ENCODE results near the gene SLF2.

SLF2 gene

GRCh38 chr10:100962351-100963080, 49.8 kb downstream of the SLF2 start:
- no peak for DNase-seq (ENCODE audit: low read depth)
- no peak for TF ChIP-seq CTCF (IDR thresholded peaks at IDR 0.05; ENCODE audit: low read depth, low read length, missing control alignments)
- in situ Hi-C loops (cut with HindIII; ENCODE audit: low sequenced_read_pairs): no loop called here
- H3K4me3 ChIP-seq (ENCODE audit: low read depth, low read length): no peak overlapping the region

GRCh38 chr10:100963826-100964225, 51.1 kb downstream of the SLF2 start:
- TF ChIP-seq CTCF (IDR thresholded peaks at IDR 0.05; ENCODE audit: low read depth, low read length, missing control alignments): no peak
- in situ Hi-C loops (cut with HindIII; ENCODE audit: low sequenced_read_pairs): no loop called here

GRCh38 chr10:100965820-100966219, 53.1 kb downstream of the SLF2 start:
- H3K4me3 ChIP-seq (ENCODE audit: low read depth, low read length): no peak overlapping the region
- DNase-seq (ENCODE audit: low read depth): no peak
- no peak for TF ChIP-seq CTCF (IDR thresholded peaks at IDR 0.05; ENCODE audit: low read depth, low read length, missing control alignments)
- in situ Hi-C loops (cut with HindIII; ENCODE audit: low sequenced_read_pairs): no loop called here

More at GRCh38 chr10:100963826-100964225, 51.1 kb downstream of the SLF2 start:
- H3K4me3 ChIP-seq (ENCODE audit: low read depth, low read length): no peak overlapping the region
- no peak for DNase-seq (ENCODE audit: low read depth)

GRCh38 chr10:100966887-100967286, 54.1 kb downstream of the SLF2 start:
- DNase-seq (ENCODE audit: low read depth): no peak
- in situ Hi-C loops (cut with HindIII; ENCODE audit: low sequenced_read_pairs): no loop called here
- TF ChIP-seq CTCF (IDR thresholded peaks at IDR 0.05; ENCODE audit: low read depth, low read length, missing control alignments): no peak
- H3K4me3 ChIP-seq (ENCODE audit: low read depth, low read length): no peak overlapping the region

- no peak overlapping the region for H3K4me3 ChIP-seq (ENCODE audit: low read depth, low read length)
- no peak for TF ChIP-seq CTCF (IDR thresholded peaks at IDR 0.05; ENCODE audit: low read depth, low read length, missing control alignments)
- no peak for DNase-seq (ENCODE audit: low read depth)
- in situ Hi-C loops (cut with HindIII; ENCODE audit: low sequenced_read_pairs): no loop called here
These were observed 54.6 kb downstream of the SLF2 start for GRCh38 chr10:100967332-100967731.

- TF ChIP-seq CTCF (IDR thresholded peaks at IDR 0.05; ENCODE audit: low read depth, low read length, missing control alignments): no peak
- no peak overlapping the region for H3K4me3 ChIP-seq (ENCODE audit: low read depth, low read length)
- in situ Hi-C loops (cut with HindIII; ENCODE audit: low sequenced_read_pairs): no loop called here
- DNase-seq (ENCODE audit: low read depth): no peak
These were observed 55.4 kb downstream of the SLF2 start for GRCh38 chr10:100968062-100968736.
